K562 (cell line): ENCODE data around the gene SNTG2. TPM values are rescaled to one million over a fixed set of nuclear protein-coding genes. Genes with fewer than 3 reads are reported as not detected.

Experiments used
- ATAC-seq: fragments of 200-7000 bp; cut with Tn5 transposase; 3 replicates; pipeline ENCODE4 v1.9.1; 2020; ENCODE audit warnings: moderate library complexity
- BruUV-seq: library from RNA; stranded (reverse); fragments of 400-500 nt; replicated peaks from 2 replicates; lab custom pipeline; 2021; lab: Mats Ljungman, UMichigan
- CTCF ChIA-PET: fragments of 300-600 bp; formaldehyde crosslinking; extraction: SDS; loops from one replicate; lab custom pipeline; 2021; ENCODE audit warnings: low intra/inter-chr PET ratio; lab: Yijun Ruan, JAX
- POLR2A ChIA-PET: fragments of 300-600, 350-650 bp; sonication (Branson Sonifier 250); formaldehyde crosslinking; extraction: SDS; loops from one replicate; lab custom pipeline; 2021; ENCODE audit warnings: antibody characterized with exemption, inconsistent platforms; lab: Yijun Ruan, JAX
- DNase-seq, 4 experiments: peaks; one replicate each; pipeline versions ENCODE4 v3.0.0 to v3.0.0-alpha.2; 2011 to 2018; ENCODE audit warnings: low spot score in 3 of 4, mixed read lengths in 3 of 4; ENCODE audit errors: extremely low read depth in 1 of 4
- FAIRE-seq: peaks from 2 replicates; lab custom pipeline; 2011; peaks lifted over from hg19 to GRCh38; lab: Jason Lieb, UNC
- H2AFZ ChIP-seq: 2 replicates; pipeline ENCODE4 v1.6.0; 2011; ENCODE audit warnings: low read depth, low read length, control low read depth, inconsistent platforms
- H3K27ac ChIP-seq: fragments of 200-600 bp; 3 replicates; pipeline ENCODE4 v1.8.0; 2011; ENCODE audit warnings: low read depth, mild to moderate bottlenecking, control low read depth, inconsistent platforms, low read length, moderate library complexity, mixed read lengths; ENCODE audit errors: extremely low read depth
- H3K27me3 ChIP-seq, 2 experiments: fragments of 300-600 bp in 1 of 2; 2 replicates in 1 of 2; 3 replicates in 1 of 2; pipeline versions ENCODE4 v1.6.0 to v1.8.0; 2011; ENCODE audit warnings: inconsistent platforms in 2 of 2, low read length in 2 of 2, mild to moderate bottlenecking in 1 of 2, mixed read lengths in 1 of 2, moderate library complexity in 1 of 2; ENCODE audit not compliant: control insufficient read depth in 2 of 2, insufficient read depth in 2 of 2
- H3K36me3 ChIP-seq: fragments of 300-600 bp; 3 replicates; pipeline ENCODE4 v1.8.0; 2011; ENCODE audit warnings: mild to moderate bottlenecking, low read length, inconsistent platforms; ENCODE audit not compliant: control insufficient read depth, insufficient read depth
- H3K4me1 ChIP-seq, 2 experiments: fragments of 200-600 bp in 1 of 2; replicated peaks in 1 of 2; 2 replicates in 1 of 2; 3 replicates in 1 of 2; pipeline versions ENCODE4 v1.5.1 to v1.8.0; 2011; ENCODE audit warnings: inconsistent platforms in 2 of 2, low read length in 2 of 2, mild to moderate bottlenecking in 1 of 2, mixed read lengths in 1 of 2, moderate library complexity in 1 of 2; ENCODE audit not compliant: control insufficient read depth in 2 of 2, insufficient read depth in 2 of 2
- H3K4me2 ChIP-seq: 2 replicates; pipeline ENCODE4 v1.6.1; 2011; ENCODE audit warnings: low read length, control low read depth, inconsistent platforms, mixed read lengths; ENCODE audit not compliant: insufficient read depth
- H3K4me3 ChIP-seq: fragments of 200-600 bp; sonication (generic), shearing (Covaris generic); 2 replicates; pipeline ENCODE4 v1.5.1; 2016; ENCODE audit warnings: control low read depth, inconsistent platforms
- H3K79me2 ChIP-seq: fragments of 200-600 bp; 3 replicates; pipeline ENCODE4 v1.8.0; 2011; ENCODE audit warnings: low read length, inconsistent platforms; ENCODE audit not compliant: control insufficient read depth, insufficient read depth
- H3K9ac ChIP-seq, 2 experiments: 2 replicates each; pipeline versions ENCODE4 v1.6.0 to v1.6.1; 2011; ENCODE audit warnings: low read depth in 2 of 2, low read length in 2 of 2, control low read depth in 1 of 2, inconsistent platforms in 1 of 2, mild to moderate bottlenecking in 1 of 2, mixed read lengths in 1 of 2; ENCODE audit not compliant: insufficient read depth in 1 of 2
- H3K9me1 ChIP-seq: one replicate; pipeline ENCODE4 v1.6.0; 2011; ENCODE audit warnings: inconsistent platforms, mild to moderate bottlenecking, low read length, moderate library complexity; ENCODE audit not compliant: control insufficient read depth, insufficient read depth
- H3K9me3 ChIP-seq: replicated peaks from 2 replicates; pipeline ENCODE4 v1.5.1; 2011; ENCODE audit warnings: low read depth, low read length, inconsistent platforms; ENCODE audit not compliant: control insufficient read depth, insufficient read depth
- H4K20me1 ChIP-seq: replicated peaks from 2 replicates; pipeline ENCODE4 v1.6.1; 2011; ENCODE audit warnings: low read length, inconsistent platforms, mixed read lengths; ENCODE audit not compliant: control insufficient read depth, insufficient read depth
- BMI1 ChIP-seq: fragments of 150-350 bp; IDR thresholded peaks from 2 replicates; pipeline ENCODE4 v1.6.1; 2014; ENCODE audit warnings: low read length
- HLTF ChIP-seq: fragments of 450-650 bp; IDR thresholded peaks from 2 replicates; pipeline ENCODE4 v1.6.1; 2016
- NFYB ChIP-seq: IDR thresholded peaks from 2 replicates; pipeline ENCODE4 v1.6.1; 2011; ENCODE audit warnings: mild to moderate bottlenecking, moderate library complexity; ENCODE audit not compliant: insufficient read length; ENCODE audit errors: extremely low read depth
- NR2C1 ChIP-seq, 2 experiments: fragments of 450-650 bp; IDR thresholded peaks; 2 replicates each; pipeline ENCODE4 v1.6.1; 2017; ENCODE audit warnings: mild to moderate bottlenecking in 2 of 2, antibody characterized with exemption in 1 of 2, inconsistent platforms in 1 of 2, missing compliant biosample characterization in 1 of 2, missing genetic modification characterization in 1 of 2
- PHB2 ChIP-seq: fragments of 450-650 bp; IDR thresholded peaks from 2 replicates; pipeline ENCODE4 v1.6.1; 2017; ENCODE audit warnings: low read depth
- PTRF ChIP-seq: fragments of 450-650 bp; IDR thresholded peaks from 2 replicates; pipeline ENCODE4 v1.6.1; 2016; ENCODE audit warnings: mild to moderate bottlenecking, missing genetic modification characterization, missing compliant biosample characterization
- RCOR1 ChIP-seq, 2 experiments: IDR thresholded peaks; 2 replicates each; pipeline ENCODE4 v1.6.1; 2012; ENCODE audit warnings: low read depth in 2 of 2, low read length in 2 of 2, borderline replicate concordance in 1 of 2, improper control_type of control experiment in 1 of 2
- SRF ChIP-seq, 2 experiments: fragments of 250-450, 450-650 bp in 1 of 2; sonication (Bioruptor Pico) in 1 of 2; sonication (generic) in 1 of 2; formaldehyde crosslinking; IDR thresholded peaks; 2 replicates each; pipeline versions ENCODE4 v1.5.0 to v1.5.1; 2020 to 2022; ENCODE audit warnings: mild to moderate bottlenecking in 1 of 2, missing genetic modification reagents in 1 of 2
- TRIM28 ChIP-seq: fragments of 450-650 bp; IDR thresholded peaks from 2 replicates; pipeline ENCODE4 v1.6.1; 2017
- ZKSCAN3 ChIP-seq: fragments of 250-450 bp; sonication (Bioruptor Pico); IDR thresholded peaks from 2 replicates; pipeline ENCODE4 v1.4.0; 2020
- ZNF778 ChIP-seq: fragments of 450-650 bp; formaldehyde crosslinking; IDR thresholded peaks from 2 replicates; pipeline ENCODE4 v1.4.0; 2020; ENCODE audit warnings: mild to moderate bottlenecking, moderate library complexity
- WGBS: fragments of 100-300 bp; shearing (Covaris generic); methylation state at CpG from one replicate; pipeline ENCODE4 v1.1.6; 2016; ENCODE audit warnings: low coverage, mixed read lengths; ENCODE audit not compliant: insufficient coverage; ENCODE audit errors: missing lambda C conversion rate; 5-methylcytosine and 5-hydroxymethylcytosine counted together
- in situ Hi-C: fragments of 300-500 bp; cut with MboI; formaldehyde crosslinking; loops from 4 replicates; pipeline ENCODE4 v1.15.0; 2018; ENCODE audit warnings: inconsistent platforms, mixed read lengths
- intact Hi-C: fragments of 100-400 bp; cut with micrococcal nuclease; formaldehyde crosslinking; loops from 2 replicates; pipeline ENCODE4 v1.14.2; 2022
- polyA plus RNA-seq, 8 experiments: library from polyadenylated mRNA; depleted of rRNA in 4 of 8; stranded (reverse) in 5 of 8; unstranded in 3 of 8; fragments of >200 nt; fragmentation: Nextera tagmentation in 2 of 8; fragmentation: Illumina TruSeq in 1 of 8; extraction: Ambion mirVana in 2 of 8; extraction: Trizol in 1 of 8; gene quantifications; 2 replicates each; pipeline versions ENCODE4 v1.2.1 to v1.2.3, GENCODE V29; 2011 to 2014; ENCODE audit warnings: inconsistent platforms in 1 of 8, missing spikeins in 1 of 8
- total RNA-seq, 7 experiments: library from RNA; depleted of rRNA in 6 of 7; stranded (reverse); fragments of >200 nt in 6 of 7; fragmentation: Illumina TruSeq in 2 of 7; extraction: Trizol in 2 of 7; gene quantifications; 2 replicates each; pipeline versions ENCODE4 v1.2.1 to v1.2.3, GENCODE V29; 2011 to 2021; ENCODE audit warnings: low replicate concordance in 1 of 7

SNTG2 gene
- total and polyA plus RNA-seq, 9 of the 15 experiments (the other 6 are each of a cell fraction or from before 2014, with no cell fraction given): not detected

DNA sequence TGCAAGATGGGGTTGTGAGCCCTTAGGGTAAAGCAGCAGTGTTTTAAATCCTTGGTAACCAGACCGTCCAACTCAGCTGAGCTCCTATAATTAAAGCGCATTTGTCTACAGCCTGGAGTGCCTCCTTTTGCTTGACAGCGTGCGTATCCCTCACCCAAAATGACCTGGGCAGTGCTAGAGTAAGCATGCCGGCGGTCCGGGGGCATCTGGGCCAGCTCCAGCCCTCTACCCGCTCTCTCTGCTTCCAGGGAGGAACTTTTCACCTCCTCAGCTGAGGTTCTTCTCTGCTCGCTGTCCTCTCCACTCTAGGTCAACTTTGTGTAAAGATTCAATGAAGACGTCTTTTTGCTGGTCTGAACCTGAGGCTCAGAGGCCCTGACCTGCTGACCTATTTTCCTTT, 360.2 kb downstream of the SNTG2 start:
- no peaks in the 10 kb centered on the region for H3K79me2 ChIP-seq
- H3K27me3 ChIP-seq: peaks cover 2 to 25% of the 10 kb centered on the region in 2 experiments; a peak in 3 of 5 replicates
- in situ Hi-C loops: no loop called here
- no peaks in the 10 kb centered on the region for H3K36me3 ChIP-seq
- ATAC-seq (no peak), DNase-seq (no peak), FAIRE-seq (no peak)
- CTCF ChIA-PET: no interaction called here
- no peak overlapping the region for H3K4me2 ChIP-seq
- H3K9ac ChIP-seq: no peak overlapping the region
- H3K4me3 ChIP-seq: no peak overlapping the region
- H3K4me1 ChIP-seq: no peaks in the 10 kb centered on the region
- TF ChIP-seq BMI1 (no peak), ZNF778 (CRISPR knock-in tag) (no peak), SRF (CRISPR knock-in tag; IDR thresholded peaks at IDR 0.05) (no peak), NFYB (no peak), PTRF (tag) (no peak), HLTF (no peak), PHB2 (no peak), ZKSCAN3 (no peak), NR2C1 (IDR thresholded peaks at IDR 0.05) (no peak), NR2C1 (tag; IDR thresholded peaks at IDR 0.05) (no peak), RCOR1 (IDR thresholded peaks at IDR 0.05; ENCODE audit: borderline replicate concordance in 1 of 2, low read depth in 2 of 2, low read length in 2 of 2) (no peak), TRIM28 (no peak)
- no peak overlapping the region for H2AFZ ChIP-seq
- no peak overlapping the region for H3K27ac ChIP-seq
- intact Hi-C loops: no loop called here
- POLR2A ChIA-PET: no interaction called here
- 0% methylated on average over 10 of the region's 10 CpGs for WGBS
- BruUV-seq: no TSS peak
- H4K20me1 ChIP-seq: no peaks in the 10 kb centered on the region
- H3K9me3 ChIP-seq: no peaks in the 10 kb centered on the region
- no peaks in the 10 kb centered on the region for H3K9me1 ChIP-seq
